HG03442 (cell line): ENCODE measurements around the gene CRYBG1.
"Not testable (repeated sequence)": the region's sequence is repeated elsewhere in the genome, so short reads cannot be mapped to it uniquely, and the experiment has no call there.

ENCODE experiments used
- ATAC-seq: cut with Tn5 transposase; IDR thresholded peaks from one replicate; pipeline ENCODE4 v1.9.1; 2021; ENCODE audit warnings: mild to moderate bottlenecking, moderate library complexity; ENCODE audit not compliant: unreplicated experiment

Gene CRYBG1

DNA sequence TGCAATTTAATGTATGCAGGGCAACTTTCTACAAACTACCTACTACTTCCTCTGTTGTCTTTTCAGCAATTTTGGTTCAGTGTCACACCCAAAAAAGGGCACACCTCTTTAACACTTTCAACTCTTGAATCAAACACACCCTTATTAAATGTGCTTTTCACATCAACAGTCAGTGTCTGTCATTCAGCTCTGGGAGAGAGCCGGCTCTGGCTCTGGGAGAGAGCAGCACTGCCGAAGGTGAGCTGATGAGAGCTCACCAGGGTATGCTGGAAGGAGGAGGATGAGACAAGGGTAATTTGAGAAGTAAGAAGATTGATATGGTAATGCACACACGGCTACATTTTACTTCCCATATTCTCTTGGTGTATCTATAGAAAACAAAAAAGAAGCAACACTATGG is 134.5 kb downstream of the CRYBG1 start:
- ATAC-seq = no peak

DNA sequence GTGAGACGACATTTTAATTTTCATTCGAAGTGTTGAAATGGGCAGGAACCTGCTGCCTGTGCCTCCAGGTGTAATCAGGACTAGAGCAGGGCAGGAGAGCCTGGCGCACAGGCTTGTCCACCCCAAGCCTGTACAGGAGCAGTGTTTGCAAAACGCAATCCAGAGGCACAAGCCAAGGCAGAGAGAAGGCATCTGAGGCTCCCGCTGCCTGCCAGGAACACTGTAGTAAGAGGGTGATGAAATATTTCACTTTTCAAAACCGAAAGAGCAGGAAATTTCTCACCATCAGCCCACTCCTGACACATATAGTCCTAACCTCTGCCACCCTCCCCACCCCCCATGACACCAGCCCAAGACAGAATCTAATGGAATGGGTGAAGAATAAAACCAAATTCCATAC is 136.3 kb downstream of the CRYBG1 start:
- ATAC-seq = no peak

DNA sequence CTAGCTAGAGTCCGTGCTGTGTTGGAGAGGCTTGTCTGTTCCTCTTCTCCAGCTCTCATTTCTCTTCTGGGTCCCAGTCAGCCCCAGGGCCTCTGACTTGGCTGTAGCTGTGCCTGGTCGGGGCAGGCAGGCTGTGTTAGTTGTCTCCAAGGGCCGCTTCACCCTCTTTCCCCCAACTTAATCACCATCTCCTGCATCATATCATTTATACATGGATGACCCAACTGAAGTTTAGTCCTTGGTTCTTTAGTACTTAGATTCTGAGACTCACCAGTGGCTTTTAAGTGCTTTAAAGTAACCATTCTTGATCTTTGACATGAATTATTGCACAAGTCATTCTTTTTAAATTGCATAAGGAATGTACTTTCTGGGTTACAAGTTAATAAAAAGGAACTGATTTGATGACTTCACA is 141.4 kb downstream of the CRYBG1 start:
- no peak for ATAC-seq

DNA sequence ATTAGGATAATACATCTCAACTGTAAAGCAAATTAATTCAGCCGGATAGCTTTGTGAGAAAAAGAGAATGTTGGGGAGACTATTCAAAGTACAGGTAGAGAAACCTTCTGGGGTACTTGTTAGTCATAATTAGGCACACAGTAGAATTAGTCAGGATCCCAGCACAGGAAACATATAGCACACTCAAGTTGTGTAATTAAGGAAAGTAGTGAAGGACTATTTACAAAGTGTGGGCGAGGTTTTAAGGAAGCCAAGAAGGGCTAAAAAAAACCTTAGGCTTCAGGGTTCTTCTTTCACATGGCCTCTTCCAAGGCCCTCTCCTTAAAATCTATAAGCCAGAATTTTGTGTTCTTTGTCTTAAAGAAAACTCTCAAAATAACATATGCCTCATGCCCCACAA is 142.0 kb downstream of the CRYBG1 start:
- no peak for ATAC-seq

GRCh38 chr6:106508277-106508676 is 147.8 kb downstream of the CRYBG1 start:
- no peak for ATAC-seq

- ATAC-seq = no peak
These were observed 148.3 kb downstream of the CRYBG1 start for GRCh38 chr6:106508834-106509233.

DNA sequence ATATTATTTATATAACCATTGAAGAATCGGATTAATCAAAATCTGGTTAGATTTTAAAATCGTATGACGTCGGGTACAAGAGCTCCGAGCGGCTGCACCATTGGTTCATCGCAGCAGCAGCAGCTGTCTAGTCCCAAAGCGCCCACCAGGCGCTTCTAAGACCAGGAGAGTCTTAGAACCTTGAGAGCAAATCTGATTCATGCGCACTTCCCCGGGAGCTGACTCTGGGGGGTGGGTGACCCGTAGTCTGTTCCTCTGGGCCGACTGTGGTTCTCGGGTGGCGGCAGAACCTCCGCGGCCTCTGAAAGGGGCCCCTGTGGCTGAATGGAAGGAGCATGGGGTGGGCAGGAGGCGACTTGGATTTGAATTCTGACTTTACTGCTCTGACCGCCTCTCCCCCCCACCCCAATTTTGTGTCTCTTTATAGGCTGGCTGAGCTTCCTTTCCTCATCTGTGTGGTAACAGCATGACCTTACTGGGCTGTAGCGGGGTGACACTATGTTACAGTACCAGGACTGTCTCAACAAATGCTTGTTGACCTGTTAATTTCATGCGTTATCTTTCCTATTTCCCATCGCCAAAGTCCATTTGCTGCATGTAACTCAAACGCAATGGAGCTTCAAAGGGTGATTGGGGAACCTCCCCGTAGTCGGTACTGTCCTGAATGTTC is 149.0 kb downstream of the CRYBG1 start:
- no peak for ATAC-seq

GRCh38 chr6:106510090-106510970 is 149.8 kb downstream of the CRYBG1 start:
- ATAC-seq = peak; percentile 37

DNA sequence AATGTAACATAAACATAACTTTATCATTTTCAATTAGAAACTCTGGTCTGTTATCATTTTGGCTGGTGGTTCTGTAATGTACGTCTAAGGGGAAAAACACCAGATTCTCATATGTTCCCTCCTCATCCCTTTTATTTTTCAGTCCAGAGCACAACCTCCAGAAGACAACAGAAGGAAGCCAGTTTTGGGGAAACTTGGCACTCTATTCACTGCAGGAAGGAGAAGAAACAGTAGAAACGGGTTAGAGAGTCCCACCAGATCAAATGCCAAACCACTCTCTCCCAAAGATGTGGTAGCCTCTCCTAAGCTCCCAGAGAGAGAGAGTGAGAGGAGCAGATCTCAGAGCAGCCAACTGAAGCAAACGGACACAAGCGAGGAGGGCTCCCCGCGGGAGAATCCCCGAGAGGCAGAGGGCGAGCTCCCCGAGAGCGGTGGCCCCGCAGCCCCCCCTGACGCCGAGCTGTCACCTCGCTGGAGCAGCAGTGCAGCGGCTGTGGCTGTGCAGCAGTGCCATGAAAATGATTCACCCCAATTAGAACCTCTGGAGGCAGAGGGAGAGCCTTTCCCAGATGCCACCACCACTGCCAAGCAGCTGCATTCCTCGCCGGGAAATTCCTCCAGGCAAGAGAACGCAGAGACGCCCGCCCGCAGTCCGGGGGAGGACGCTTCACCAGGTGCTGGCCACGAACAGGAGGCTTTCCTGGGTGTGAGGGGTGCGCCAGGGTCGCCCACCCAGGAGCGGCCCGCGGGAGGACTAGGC is 151.0 kb downstream of the CRYBG1 start:
- no peak for ATAC-seq

- ATAC-seq = peak; percentile 52
These were observed 151.8 kb downstream of the CRYBG1 start for GRCh38 chr6:106512048-106512967.

GRCh38 chr6:106512968-106513574 is 152.6 kb downstream of the CRYBG1 start:
- ATAC-seq = no peak

GRCh38 chr6:106513808-106514582 is 153.5 kb downstream of the CRYBG1 start:
- no peak for ATAC-seq

- no peak for ATAC-seq
These were observed 154.0 kb downstream of the CRYBG1 start for GRCh38 chr6:106514583-106514885.

DNA sequence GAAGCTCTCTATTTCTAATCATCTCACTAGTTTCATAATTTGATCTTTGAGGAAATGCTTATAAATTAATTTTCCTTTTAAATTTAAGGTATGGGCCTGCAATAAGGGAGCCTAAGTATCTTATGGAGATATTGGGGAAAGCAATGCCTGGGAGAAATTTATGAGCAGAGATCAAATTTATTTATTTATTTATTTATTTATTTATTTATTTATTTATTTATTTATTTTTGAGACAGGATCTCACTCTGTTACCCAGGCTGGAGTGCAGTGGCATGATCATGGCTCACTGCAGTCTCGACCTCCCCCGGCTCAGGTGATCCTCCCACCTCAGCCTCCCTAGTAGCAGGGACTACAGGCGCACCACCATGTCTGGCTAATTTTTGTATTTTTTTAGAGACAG is 155.1 kb downstream of the CRYBG1 start:
- not testable (repeated sequence) for ATAC-seq

DNA sequence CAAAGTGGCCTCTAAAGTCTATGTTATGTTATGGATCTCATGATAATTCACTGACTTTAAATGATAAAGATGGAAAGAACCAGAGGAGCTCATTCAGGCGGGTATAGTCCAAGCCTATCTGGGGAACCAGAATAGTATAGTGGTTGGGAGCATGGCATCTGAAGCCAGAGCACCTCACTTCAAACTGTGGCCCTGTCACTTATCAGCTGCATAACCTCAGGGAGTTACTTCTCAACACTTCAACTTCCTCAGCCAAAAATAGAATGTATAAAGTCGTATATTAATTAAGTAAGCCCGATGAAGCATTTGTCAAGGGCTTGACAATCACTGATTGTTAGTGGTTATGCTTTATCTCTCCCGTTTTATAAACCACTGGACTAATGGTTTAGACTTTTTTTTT is 156.1 kb downstream of the CRYBG1 start:
- ATAC-seq = no peak

- no peak for ATAC-seq
These were observed 157.2 kb downstream of the CRYBG1 start for GRCh38 chr6:106517706-106518105.

- no peak for ATAC-seq
These were observed 158.2 kb downstream of the CRYBG1 start for GRCh38 chr6:106518748-106519147.

DNA sequence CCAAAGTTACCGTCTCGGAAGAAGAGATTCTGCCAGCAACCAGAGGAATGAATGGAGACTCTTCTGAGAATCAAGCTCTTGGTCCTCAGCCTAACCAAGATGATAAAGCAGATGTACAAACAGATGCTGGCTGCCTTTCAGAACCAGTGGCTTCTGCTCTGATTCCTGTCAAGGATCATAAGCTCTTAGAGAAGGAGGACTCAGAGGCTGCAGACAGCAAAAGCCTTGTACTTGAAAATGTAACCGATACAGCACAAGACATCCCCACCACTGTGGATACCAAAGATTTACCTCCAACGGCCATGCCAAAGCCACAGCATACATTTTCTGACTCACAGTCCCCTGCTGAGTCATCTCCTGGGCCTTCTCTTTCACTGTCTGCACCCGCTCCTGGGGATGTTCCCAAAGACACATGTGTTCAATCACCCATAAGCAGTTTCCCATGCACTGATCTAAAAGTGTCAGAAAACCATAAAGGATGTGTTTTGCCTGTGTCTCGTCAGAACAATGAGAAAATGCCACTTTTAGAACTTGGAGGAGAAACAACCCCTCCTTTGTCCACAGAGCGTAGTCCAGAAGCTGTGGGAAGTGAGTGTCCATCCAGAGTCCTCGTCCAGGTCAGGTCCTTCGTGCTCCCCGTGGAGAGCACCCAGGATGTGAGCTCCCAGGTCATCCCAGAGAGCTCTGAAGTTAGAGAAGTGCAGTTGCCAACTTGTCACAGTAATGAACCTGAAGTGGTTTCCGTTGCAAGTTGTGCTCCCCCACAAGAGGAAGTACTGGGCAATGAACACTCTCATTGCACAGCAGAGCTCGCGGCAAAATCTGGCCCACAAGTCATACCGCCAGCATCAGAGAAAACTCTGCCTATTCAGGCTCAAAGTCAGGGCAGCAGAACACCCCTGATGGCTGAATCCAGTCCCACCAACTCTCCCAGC is 159.2 kb downstream of the CRYBG1 start:
- ATAC-seq = peak; percentile 58
